ENCODE measurements around the gene KNOP1. TPM values are rescaled to one million over a fixed set of nuclear protein-coding genes. Genes with fewer than 3 reads are reported as not detected.
A peak's percentile ranks its signal among the peaks of the same experiment; 100 is the strongest.

Gene KNOP1
- total and polyA plus RNA-seq, 3 experiments from 2014 or later = 11.0 to 32.3 (median 30.7) TPM

DNA sequence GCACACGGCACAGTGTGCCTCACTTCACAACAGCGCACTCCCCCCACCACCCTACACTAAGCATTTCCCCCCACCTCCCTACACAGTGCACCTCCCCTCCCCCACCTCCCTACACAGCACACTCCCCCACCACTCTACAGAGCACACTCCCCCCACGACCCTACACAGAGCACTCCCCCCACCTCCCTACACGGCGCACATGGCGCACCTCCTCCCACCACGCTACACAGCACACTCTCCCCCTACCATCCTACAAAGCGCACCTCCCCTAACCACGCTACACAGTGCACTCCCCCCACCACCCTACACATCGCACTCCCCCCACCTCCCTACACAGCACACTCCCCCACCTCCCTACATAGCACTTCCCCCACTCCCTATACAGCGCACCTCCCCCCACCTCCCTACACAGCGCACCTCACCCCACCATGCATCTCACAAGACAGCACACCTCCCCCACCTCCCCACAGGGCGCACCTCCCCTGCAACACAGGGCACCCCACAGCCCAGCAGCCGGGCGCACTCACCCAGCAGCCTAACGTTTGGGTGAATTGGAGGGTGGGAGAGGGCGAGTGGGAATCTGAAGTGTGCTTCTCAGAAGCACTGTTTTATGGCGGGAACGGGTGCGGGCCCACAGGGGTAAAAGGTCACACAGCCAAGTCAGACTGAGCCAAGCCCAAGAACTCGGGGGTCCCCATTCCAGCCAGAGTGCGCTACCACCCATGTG, 10.3 kb downstream of the KNOP1 start:
- POLR2A ChIA-PET = no interaction called here
- no peak overlapping the region for H3K27ac Mint-ChIP-seq
- H3K36me3 ChIP-seq (ENCODE audit: insufficient read depth, low read length) = peaks cover 16% of the 10 kb centered on the region

GRCh38 chr16:19706846-19707245, 11.2 kb downstream of the KNOP1 start:
- CTCF ChIA-PET = no interaction called here
- H3K4me3 ChIP-seq (ENCODE audit: low read length) = no peak overlapping the region
- Mint-ChIP-seq H3K4me3 (no peak overlapping the region), H3K36me3 (peaks cover 5 to 82% (median 26%) of the 10 kb centered on the region in 3 donors), H3K4me1 (peaks cover 4 to 10% (median 8%) of the 10 kb centered on the region in 3 donors), H3K27me3 (no peaks in the 10 kb centered on the region), H3K27ac (no peak overlapping the region), H3K9me3 (no peaks in the 10 kb centered on the region)
- H3K27me3 ChIP-seq (ENCODE audit: insufficient read depth, low read length, poor library complexity, severe bottlenecking) = no peaks in the 10 kb centered on the region
- no peak overlapping the region for H3K27ac ChIP-seq (ENCODE audit: low read depth, low read length)
- H3K9me3 ChIP-seq (ENCODE audit: low read length) = no peaks in the 10 kb centered on the region
- H3K36me3 ChIP-seq (ENCODE audit: insufficient read depth, low read length) = peaks cover 19% of the 10 kb centered on the region
- H3K4me1 ChIP-seq (ENCODE audit: insufficient read depth, low read length) = no peaks in the 10 kb centered on the region
- DNase-seq = no peak
- POLR2A ChIA-PET = interaction anchor here (0.6 kb wide), 1 partner anchor 15 kb away, joined by 3 read pairs; no protein-coding TSS in a partner anchor

More for the DNA sequence above, 10.3 kb downstream of the KNOP1 start:
- peaks cover 5 to 85% (median 23%) of the 10 kb centered on the region in 3 donors for H3K36me3 Mint-ChIP-seq
- CTCF ChIA-PET = no interaction called here
- no peak overlapping the region for H3K27ac ChIP-seq (ENCODE audit: low read depth, low read length)
- no peaks in the 10 kb centered on the region for H3K9me3 ChIP-seq (ENCODE audit: low read length)
- peaks cover 5 to 10% (median 8%) of the 10 kb centered on the region in 3 donors for H3K4me1 Mint-ChIP-seq
- no peaks in the 10 kb centered on the region for H3K27me3 Mint-ChIP-seq
- DNase-seq = no peak
- H3K4me3 Mint-ChIP-seq = no peak overlapping the region
- no peaks in the 10 kb centered on the region for H3K27me3 ChIP-seq (ENCODE audit: insufficient read depth, low read length, poor library complexity, severe bottlenecking)
- H3K9me3 Mint-ChIP-seq = no peaks in the 10 kb centered on the region
- H3K4me3 ChIP-seq (ENCODE audit: low read length) = no peak overlapping the region
- no peaks in the 10 kb centered on the region for H3K4me1 ChIP-seq (ENCODE audit: insufficient read depth, low read length)

GRCh38 chr16:19705843-19706242, 12.2 kb downstream of the KNOP1 start:
- Histone ChIP-seq H3K4me1 (ENCODE audit: insufficient read depth, low read length) (no peaks in the 10 kb centered on the region), H3K27ac (ENCODE audit: low read depth, low read length) (no peak overlapping the region), H3K36me3 (ENCODE audit: insufficient read depth, low read length) (peaks cover 14% of the 10 kb centered on the region), H3K27me3 (ENCODE audit: insufficient read depth, low read length, poor library complexity, severe bottlenecking) (no peaks in the 10 kb centered on the region), H3K9me3 (ENCODE audit: low read length) (no peaks in the 10 kb centered on the region), H3K4me3 (ENCODE audit: low read length) (no peak overlapping the region)
- DNase-seq = no peak
- peak overlapping the region in 1 of 8 donors; percentile 89 for H3K27ac Mint-ChIP-seq
- POLR2A ChIA-PET = no interaction called here
- H3K36me3 Mint-ChIP-seq = peaks cover 5 to 84% (median 26%) of the 10 kb centered on the region in 3 donors
- H3K4me3 Mint-ChIP-seq = no peak overlapping the region
- H3K4me1 Mint-ChIP-seq = peaks cover 3 to 10% (median 5%) of the 10 kb centered on the region in 3 donors
- CTCF ChIA-PET = no interaction called here
- no peaks in the 10 kb centered on the region for H3K27me3 Mint-ChIP-seq
- no peaks in the 10 kb centered on the region for H3K9me3 Mint-ChIP-seq

DNA sequence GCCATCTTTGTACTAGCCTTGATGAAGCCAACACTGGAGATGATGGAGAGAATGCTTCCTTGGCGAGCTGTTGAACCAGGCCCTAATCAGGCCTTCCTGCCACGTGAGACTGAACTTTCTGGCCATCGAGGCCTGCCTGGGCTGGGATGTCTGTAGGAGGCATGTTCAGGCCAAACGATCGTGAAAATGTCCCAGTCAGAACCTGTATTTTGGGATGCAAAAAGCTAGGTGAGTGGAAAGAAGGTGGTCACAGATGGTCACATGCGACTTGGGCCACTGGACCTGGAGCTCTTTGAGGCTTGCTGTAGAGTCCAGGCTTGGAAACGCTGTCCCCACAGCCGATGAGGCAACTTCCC, 12.9 kb downstream of the KNOP1 start:
- H3K36me3 Mint-ChIP-seq = peaks cover 10 to 85% (median 27%) of the 10 kb centered on the region in 3 donors
- no peak overlapping the region for H3K27ac ChIP-seq (ENCODE audit: low read depth, low read length)
- POLR2A ChIA-PET = interaction anchor here (0.6 kb wide), 1 partner anchor 49 kb away, joined by 8 read pairs; no protein-coding TSS in a partner anchor
- no peaks in the 10 kb centered on the region for H3K27me3 ChIP-seq (ENCODE audit: insufficient read depth, low read length, poor library complexity, severe bottlenecking)
- no peaks in the 10 kb centered on the region for H3K27me3 Mint-ChIP-seq
- CTCF ChIA-PET = no interaction called here
- peak overlapping the region in 1 of 8 donors; percentile 89 for H3K27ac Mint-ChIP-seq
- H3K36me3 ChIP-seq (ENCODE audit: insufficient read depth, low read length) = peaks cover 14% of the 10 kb centered on the region
- H3K4me1 ChIP-seq (ENCODE audit: insufficient read depth, low read length) = no peaks in the 10 kb centered on the region
- no peak for DNase-seq
- H3K9me3 ChIP-seq (ENCODE audit: low read length) = no peaks in the 10 kb centered on the region
- H3K9me3 Mint-ChIP-seq = no peaks in the 10 kb centered on the region
- peaks cover 5 to 10% (median 5%) of the 10 kb centered on the region in 3 donors for H3K4me1 Mint-ChIP-seq
- H3K4me3 Mint-ChIP-seq = no peak overlapping the region
- no peak overlapping the region for H3K4me3 ChIP-seq (ENCODE audit: low read length)

DNA sequence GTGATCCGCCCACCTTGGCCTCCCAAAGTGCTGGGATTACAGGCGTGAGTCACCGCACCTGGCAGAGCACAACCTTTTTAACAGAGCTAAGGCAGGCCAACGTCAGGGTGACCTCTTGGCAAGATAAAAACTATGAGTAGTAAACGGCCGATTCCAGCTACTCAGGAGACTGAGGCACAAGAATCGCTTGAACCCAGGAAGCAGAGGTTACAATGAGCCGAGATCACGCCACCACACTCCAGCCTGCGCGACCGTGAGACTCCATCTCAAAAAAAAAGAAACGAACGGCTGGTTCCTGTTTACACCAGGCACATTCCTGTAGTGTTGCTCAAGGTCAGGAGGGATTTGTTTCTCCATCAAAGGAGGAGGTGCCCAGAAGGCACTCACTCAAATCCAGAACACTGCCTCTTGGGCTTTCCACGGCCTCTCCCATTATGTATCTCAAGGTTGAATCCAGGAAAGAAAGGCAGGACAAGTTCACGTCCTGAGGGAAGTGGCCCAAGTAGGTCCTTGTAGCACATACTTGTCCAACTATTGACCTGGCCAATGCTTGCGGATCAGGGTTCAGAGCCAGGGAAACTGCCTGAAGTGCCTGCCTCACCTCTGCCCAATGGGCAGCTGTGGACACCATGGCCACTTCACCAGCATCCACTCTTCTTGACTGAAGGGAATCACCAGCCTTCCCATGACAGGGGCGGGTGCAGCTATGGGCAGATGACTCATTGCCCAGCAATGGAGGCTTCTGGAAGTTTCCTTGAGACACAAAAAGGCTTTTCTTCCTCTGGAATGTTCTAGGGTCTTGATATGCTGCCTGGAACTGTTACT, 13.5 kb downstream of the KNOP1 start:
- Mint-ChIP-seq H3K4me3 (no peak overlapping the region), H3K27me3 (no peaks in the 10 kb centered on the region), H3K9me3 (no peaks in the 10 kb centered on the region), H3K27ac (peak overlapping the region in 1 of 8 donors; percentile 32), H3K4me1 (peaks cover 4 to 7% (median 6%) of the 10 kb centered on the region in 3 donors), H3K36me3 (peaks cover 11 to 85% (median 23%) of the 10 kb centered on the region in 3 donors)
- Histone ChIP-seq H3K27ac (ENCODE audit: low read depth, low read length) (no peak overlapping the region), H3K36me3 (ENCODE audit: insufficient read depth, low read length) (peaks cover 14% of the 10 kb centered on the region), H3K4me3 (ENCODE audit: low read length) (no peak overlapping the region), H3K27me3 (ENCODE audit: insufficient read depth, low read length, poor library complexity, severe bottlenecking) (no peaks in the 10 kb centered on the region), H3K9me3 (ENCODE audit: low read length) (no peaks in the 10 kb centered on the region), H3K4me1 (ENCODE audit: insufficient read depth, low read length) (no peaks in the 10 kb centered on the region)
- CTCF ChIA-PET = no interaction called here
- POLR2A ChIA-PET = interaction anchor here (0.6 kb wide), 1 partner anchor 48 kb away, joined by 8 read pairs; no protein-coding TSS in a partner anchor
- no peak for DNase-seq

- H3K4me1 Mint-ChIP-seq = peaks cover 7 to 14% (median 13%) of the 10 kb centered on the region in 3 donors
- H3K9me3 Mint-ChIP-seq = no peaks in the 10 kb centered on the region
- Histone ChIP-seq H3K27ac (ENCODE audit: low read depth, low read length) (no peak overlapping the region), H3K4me1 (ENCODE audit: insufficient read depth, low read length) (peaks cover 9% of the 10 kb centered on the region), H3K27me3 (ENCODE audit: insufficient read depth, low read length, poor library complexity, severe bottlenecking) (no peaks in the 10 kb centered on the region), H3K4me3 (ENCODE audit: low read length) (no peak overlapping the region), H3K9me3 (ENCODE audit: low read length) (no peaks in the 10 kb centered on the region), H3K36me3 (ENCODE audit: insufficient read depth, low read length) (peaks cover 17% of the 10 kb centered on the region)
- H3K36me3 Mint-ChIP-seq = peaks cover 8 to 87% (median 20%) of the 10 kb centered on the region in 3 donors
- H3K27ac Mint-ChIP-seq = peak overlapping the region in 5 of 8 donors; percentile 13 to 84 (median 60)
- no peak for DNase-seq
- no peaks in the 10 kb centered on the region for H3K27me3 Mint-ChIP-seq
- ChIA-PET CTCF (no interaction called here), POLR2A (no interaction called here)
- no peak overlapping the region for H3K4me3 Mint-ChIP-seq
Measured at GRCh38 chr16:19703172-19703889, 14.7 kb downstream of the KNOP1 start.

GRCh38 chr16:19701091-19701490, 16.9 kb downstream of the KNOP1 start:
- Histone ChIP-seq H3K27ac (ENCODE audit: low read depth, low read length) (no peak overlapping the region), H3K27me3 (ENCODE audit: insufficient read depth, low read length, poor library complexity, severe bottlenecking) (no peaks in the 10 kb centered on the region), H3K36me3 (ENCODE audit: insufficient read depth, low read length) (peaks cover 17% of the 10 kb centered on the region), H3K4me3 (ENCODE audit: low read length) (no peak overlapping the region), H3K9me3 (ENCODE audit: low read length) (no peaks in the 10 kb centered on the region), H3K4me1 (ENCODE audit: insufficient read depth, low read length) (peaks cover 31% of the 10 kb centered on the region)
- peak overlapping the region in 3 of 8 donors; percentile 2 to 79 (median 43) for H3K27ac Mint-ChIP-seq
- DNase-seq = no peak
- POLR2A ChIA-PET = no interaction called here
- H3K27me3 Mint-ChIP-seq = no peaks in the 10 kb centered on the region
- H3K36me3 Mint-ChIP-seq = peaks cover 8 to 73% (median 20%) of the 10 kb centered on the region in 3 donors
- H3K9me3 Mint-ChIP-seq = no peaks in the 10 kb centered on the region
- CTCF ChIA-PET = no interaction called here
- no peak overlapping the region for H3K4me3 Mint-ChIP-seq
- peaks cover 30 to 35% (median 32%) of the 10 kb centered on the region in 3 donors for H3K4me1 Mint-ChIP-seq
